HEK293 (cell line): ENCODE results near the gene KCNC1.

Experiments used
- AEBP2 ChIP-seq: fragments of 450-650 bp; formaldehyde crosslinking; IDR thresholded peaks from 2 replicates; pipeline ENCODE4 v1.5.1; 2016; ENCODE audit warnings: missing biosample characterization, missing genetic modification characterization, borderline replicate concordance
- KLF8 ChIP-seq: fragments of 450-650 bp; formaldehyde crosslinking; IDR thresholded peaks from 2 replicates; pipeline ENCODE4 v1.5.1; 2016; ENCODE audit warnings: missing biosample characterization, missing genetic modification characterization
- PBX3 ChIP-seq: sonication (generic); formaldehyde crosslinking; IDR thresholded peaks from 2 replicates; pipeline ENCODE4 v1.8.1; 2022; ENCODE audit warnings: mild to moderate bottlenecking, moderate library complexity, missing genetic modification reagents
- REST ChIP-seq: fragments of 450-650 bp; formaldehyde crosslinking; IDR thresholded peaks from 2 replicates; pipeline ENCODE4 v1.5.1; 2016; ENCODE audit warnings: missing biosample characterization, missing genetic modification characterization
- SCRT1 ChIP-seq: fragments of 450-650 bp; formaldehyde crosslinking; IDR thresholded peaks from 2 replicates; pipeline ENCODE4 v1.5.1; 2016; ENCODE audit warnings: missing biosample characterization, missing genetic modification characterization, borderline replicate concordance
- YY2 ChIP-seq: fragments of 450-650 bp; formaldehyde crosslinking; IDR thresholded peaks from 2 replicates; pipeline ENCODE4 v1.5.1; 2016; ENCODE audit warnings: missing biosample characterization, missing genetic modification characterization
- ZBTB17 ChIP-seq: fragments of 450-650 bp; formaldehyde crosslinking; IDR thresholded peaks from 2 replicates; pipeline ENCODE4 v1.5.1; 2016; ENCODE audit warnings: missing biosample characterization, missing genetic modification characterization
- ZBTB26 ChIP-seq: fragments of 450-650 bp; formaldehyde crosslinking; optimal IDR thresholded peaks from 2 replicates; pipeline ENCODE3; 2016; ENCODE audit warnings: missing biosample characterization, mild to moderate bottlenecking, missing genetic modification characterization
- ZBTB48 ChIP-seq: fragments of 450-650 bp; formaldehyde crosslinking; IDR thresholded peaks from 2 replicates; pipeline ENCODE4 v1.5.1; 2016; ENCODE audit warnings: missing biosample characterization, missing genetic modification characterization
- ZFP3 ChIP-seq: fragments of 450-650 bp; formaldehyde crosslinking; IDR thresholded peaks from 2 replicates; pipeline ENCODE4 v1.5.1; 2016; ENCODE audit warnings: low read depth, missing biosample characterization, missing genetic modification characterization
- ZNF157 ChIP-seq: fragments of 450-650 bp; formaldehyde crosslinking; IDR thresholded peaks from 2 replicates; pipeline ENCODE4 v1.5.1; 2016; ENCODE audit warnings: missing biosample characterization, missing genetic modification characterization
- ZNF169 ChIP-seq: fragments of 450-650 bp; formaldehyde crosslinking; IDR thresholded peaks from 2 replicates; pipeline ENCODE4 v1.5.1; 2016; ENCODE audit warnings: missing biosample characterization, missing genetic modification characterization
- ZNF335 ChIP-seq: fragments of 450-650 bp; formaldehyde crosslinking; conservative IDR thresholded peaks from 2 replicates; pipeline ENCODE4 v1.5.1; 2016; ENCODE audit warnings: missing biosample characterization, missing genetic modification characterization
- ZNF391 ChIP-seq: fragments of 450-650 bp; formaldehyde crosslinking; IDR thresholded peaks from 2 replicates; pipeline ENCODE4 v1.5.1; 2016; ENCODE audit warnings: low read depth, missing biosample characterization, missing genetic modification characterization, borderline replicate concordance
- ZNF449 ChIP-seq: fragments of 450-650 bp; formaldehyde crosslinking; IDR thresholded peaks from 2 replicates; pipeline ENCODE4 v1.5.1; 2017; ENCODE audit warnings: missing biosample characterization, mild to moderate bottlenecking, missing genetic modification characterization, moderate library complexity
- ZNF544 ChIP-seq: fragments of 450-650 bp; formaldehyde crosslinking; IDR thresholded peaks from 2 replicates; pipeline ENCODE4 v1.5.0; 2017; ENCODE audit warnings: missing biosample characterization, missing genetic modification characterization
- ZNF555 ChIP-seq: fragments of 450-650 bp; formaldehyde crosslinking; conservative IDR thresholded peaks from 2 replicates; pipeline ENCODE4 v1.5.1; 2017; ENCODE audit warnings: missing biosample characterization, mild to moderate bottlenecking, missing genetic modification characterization, inconsistent platforms
- ZNF558 ChIP-seq: fragments of 450-650 bp; formaldehyde crosslinking; IDR thresholded peaks from 2 replicates; pipeline ENCODE4 v1.5.1; 2016; ENCODE audit warnings: missing biosample characterization, missing genetic modification characterization
- ZNF561 ChIP-seq: fragments of 450-650 bp; IDR thresholded peaks from 2 replicates; pipeline ENCODE4 v1.5.1; 2018; ENCODE audit warnings: missing biosample characterization, missing genetic modification characterization, borderline replicate concordance
- ZNF571 ChIP-seq: fragments of 450-650 bp; formaldehyde crosslinking; IDR thresholded peaks from 2 replicates; pipeline ENCODE4 v1.5.0; 2017; ENCODE audit warnings: missing biosample characterization, missing genetic modification characterization
- ZNF596 ChIP-seq: fragments of 450-650 bp; IDR thresholded peaks from 2 replicates; pipeline ENCODE4 v1.5.0; 2018; ENCODE audit warnings: missing biosample characterization, mild to moderate bottlenecking, missing genetic modification characterization, moderate library complexity
- ZNF626 ChIP-seq: fragments of 450-650 bp; sonication (Bioruptor Pico); formaldehyde crosslinking; IDR thresholded peaks from 2 replicates; pipeline ENCODE4 v1.5.1; 2018; ENCODE audit warnings: missing biosample characterization, missing genetic modification characterization, inconsistent platforms
- ZNF629 ChIP-seq: fragments of 450-650 bp; formaldehyde crosslinking; IDR thresholded peaks from 2 replicates; pipeline ENCODE4 v1.5.1; 2017; ENCODE audit warnings: missing biosample characterization, missing genetic modification characterization
- ZNF664 ChIP-seq: fragments of 450-650 bp; formaldehyde crosslinking; IDR thresholded peaks from 2 replicates; pipeline ENCODE4 v1.5.1; 2016; ENCODE audit warnings: missing biosample characterization, missing genetic modification characterization
- ZNF670 ChIP-seq: fragments of 450-650 bp; formaldehyde crosslinking; IDR thresholded peaks from 2 replicates; pipeline ENCODE4 v1.5.1; 2016; ENCODE audit warnings: missing biosample characterization, missing genetic modification characterization, low read depth
- ZNF776 ChIP-seq: fragments of 450-650 bp; formaldehyde crosslinking; IDR thresholded peaks from 2 replicates; pipeline ENCODE4 v1.5.0; 2017; ENCODE audit warnings: missing biosample characterization, missing genetic modification characterization, borderline replicate concordance
- ZNF791 ChIP-seq: fragments of 450-650 bp; formaldehyde crosslinking; IDR thresholded peaks from 2 replicates; pipeline ENCODE4 v1.5.1; 2016; ENCODE audit warnings: missing biosample characterization, missing genetic modification characterization
- ZNF792 ChIP-seq: fragments of 450-650 bp; formaldehyde crosslinking; IDR thresholded peaks from 2 replicates; pipeline ENCODE4 v1.5.1; 2016; ENCODE audit warnings: missing biosample characterization, missing genetic modification characterization
- ZXDB ChIP-seq: fragments of 450-650 bp; formaldehyde crosslinking; IDR thresholded peaks from 2 replicates; pipeline ENCODE4 v1.5.1; 2016; ENCODE audit warnings: missing biosample characterization, missing genetic modification characterization

The KCNC1 gene

GRCh38 chr11:17734986-17735817 lies 621 bp downstream of the KCNC1 start (continued):
- TF ChIP-seq ZNF449 (tag by site-specific recombination) (peak; percentile 40; the same call in 1 of the 2 replicates), ZNF561 (tag by site-specific recombination) (no peak), ZNF629 (tag by site-specific recombination) (no peak), ZNF335 (peak; percentile 30; the same call in 1 of the 2 replicates), ZNF791 (tag by site-specific recombination) (no peak), KLF8 (tag by site-specific recombination) (peak; percentile 31; the same call in 1 of the 2 replicates), ZNF664 (tag by site-specific recombination) (no peak), ZBTB17 (tag by site-specific recombination) (no peak), ZNF792 (tag by site-specific recombination) (no peak), ZNF544 (tag by site-specific recombination) (no peak), ZXDB (tag by site-specific recombination) (0 out of 2 replicates have a peak, but pooled peaks have one; percentile 33), YY2 (tag by site-specific recombination) (no peak), ZBTB48 (no peak), AEBP2 (tag by site-specific recombination) (no peak), ZNF776 (no peak), ZNF169 (tag by site-specific recombination) (no peak), ZNF571 (tag by site-specific recombination) (no peak), ZNF596 (no peak), ZNF558 (tag by site-specific recombination) (no peak), REST (tag by site-specific recombination) (peak; percentile 95), ZFP3 (tag by site-specific recombination) (no peak), SCRT1 (tag by site-specific recombination) (no peak), ZNF626 (no peak), ZBTB26 (tag by site-specific recombination) (peak; percentile 75), ZNF555 (tag by site-specific recombination) (no peak), ZNF391 (tag by site-specific recombination) (no peak), ZNF157 (tag by site-specific recombination) (no peak), PBX3 (no peak; the same call in 1 of the 2 replicates), ZNF670 (tag by site-specific recombination) (no peak)
